ENCODE data around the gene MKRN2. TPM values are rescaled to one million over a fixed set of nuclear protein-coding genes. Genes with fewer than 3 reads are reported as not detected.

MKRN2 gene
- total RNA-seq, 4 donors from 2014 or later = 23.4 to 26.6 (median 24.6) TPM

- Histone ChIP-seq H3K4me1 (no peaks in the 10 kb centered on the region), H3K4me3 (no peak overlapping the region), H3K27me3 (no peaks in the 10 kb centered on the region), H3K36me3 (peaks cover 97% of the 10 kb centered on the region), H3K27ac (no peak overlapping the region), H3K9me3 (no peaks in the 10 kb centered on the region)
- TF ChIP-seq POLR2A (IDR thresholded peaks at IDR 0.05) (no peak), CTCF (IDR thresholded peaks at IDR 0.05) (no peak), POLR2AphosphoS5 (IDR thresholded peaks at IDR 0.05) (no peak), EP300 (IDR thresholded peaks at IDR 0.05) (no peak)
- WGBS = 69% methylated on average over 4 of the region's 7 CpGs
- no peak for DNase-seq (ENCODE audit: low spot score in 2 of 2)
Observed at GRCh38 chr3:12574661-12575060, 17.8 kb downstream of the MKRN2 start.

- DNase-seq (ENCODE audit: low spot score in 2 of 2) = no peak
- TF ChIP-seq POLR2AphosphoS5 (IDR thresholded peaks at IDR 0.05) (no peak), EP300 (IDR thresholded peaks at IDR 0.05) (no peak)
- Histone ChIP-seq H3K9me3 (no peaks in the 10 kb centered on the region), H3K36me3 (peaks cover 96% of the 10 kb centered on the region), H3K27ac (no peak overlapping the region), H3K27me3 (no peaks in the 10 kb centered on the region), H3K4me1 (no peaks in the 10 kb centered on the region), H3K4me3 (no peak overlapping the region)
- WGBS = 92% methylated on average over 5 of the region's 5 CpGs
Observed at GRCh38 chr3:12577379-12577778, 20.5 kb downstream of the MKRN2 start.

GRCh38 chr3:12578742-12579141, 21.9 kb downstream of the MKRN2 start:
- peaks cover 96% of the 10 kb centered on the region for H3K36me3 ChIP-seq
- no peaks in the 10 kb centered on the region for H3K4me1 ChIP-seq
- 82% methylated on average over 2 of the region's 2 CpGs for whole genome bisulfite sequencing
- H3K27ac ChIP-seq = no peak overlapping the region
- no peaks in the 10 kb centered on the region for H3K9me3 ChIP-seq
- no peak for DNase-seq (ENCODE audit: low spot score in 2 of 2)
- H3K4me3 ChIP-seq = no peak overlapping the region
- H3K27me3 ChIP-seq = no peaks in the 10 kb centered on the region
- TF ChIP-seq POLR2AphosphoS5 (IDR thresholded peaks at IDR 0.05) (no peak), POLR2A (IDR thresholded peaks at IDR 0.05) (no peak), EP300 (IDR thresholded peaks at IDR 0.05) (no peak), CTCF (IDR thresholded peaks at IDR 0.05) (no peak)

GRCh38 chr3:12579456-12579855, 22.6 kb downstream of the MKRN2 start:
- H3K36me3 ChIP-seq = peaks cover 96% of the 10 kb centered on the region
- H3K4me3 ChIP-seq = no peak overlapping the region
- WGBS = 88% methylated on average over 3 of the region's 3 CpGs
- no peaks in the 10 kb centered on the region for H3K4me1 ChIP-seq
- H3K27me3 ChIP-seq = no peaks in the 10 kb centered on the region
- TF ChIP-seq EP300 (IDR thresholded peaks at IDR 0.05) (no peak), POLR2A (IDR thresholded peaks at IDR 0.05) (no peak), CTCF (IDR thresholded peaks at IDR 0.05) (no peak), POLR2AphosphoS5 (IDR thresholded peaks at IDR 0.05) (no peak)
- H3K27ac ChIP-seq = no peak overlapping the region
- no peak for DNase-seq (ENCODE audit: low spot score in 2 of 2)
- H3K9me3 ChIP-seq = no peaks in the 10 kb centered on the region

- Histone ChIP-seq H3K27ac (no peak overlapping the region), H3K9me3 (no peaks in the 10 kb centered on the region), H3K4me1 (no peaks in the 10 kb centered on the region), H3K36me3 (peaks cover 96% of the 10 kb centered on the region), H3K27me3 (no peaks in the 10 kb centered on the region), H3K4me3 (no peak overlapping the region)
- WGBS = 61% methylated on average over 3 of the region's 3 CpGs
- TF ChIP-seq POLR2A (IDR thresholded peaks at IDR 0.05) (no peak), CTCF (IDR thresholded peaks at IDR 0.05) (no peak), POLR2AphosphoS5 (IDR thresholded peaks at IDR 0.05) (no peak)
- no peak for DNase-seq (ENCODE audit: low spot score in 2 of 2)
Observed at GRCh38 chr3:12579905-12580304, 23.0 kb downstream of the MKRN2 start.

GRCh38 chr3:12582730-12583129, 25.8 kb downstream of the MKRN2 start:
- TF ChIP-seq EP300 (IDR thresholded peaks at IDR 0.05) (no peak), CTCF (IDR thresholded peaks at IDR 0.05) (no peak), POLR2AphosphoS5 (IDR thresholded peaks at IDR 0.05) (no peak)
- Histone ChIP-seq H3K4me3 (no peak overlapping the region), H3K9me3 (no peaks in the 10 kb centered on the region), H3K4me1 (peaks cover 5% of the 10 kb centered on the region), H3K27me3 (no peaks in the 10 kb centered on the region), H3K36me3 (peaks cover 92% of the 10 kb centered on the region), H3K27ac (no peak overlapping the region)
- 75% methylated on average over 4 of the region's 4 CpGs for WGBS
- no peak for DNase-seq (ENCODE audit: low spot score in 2 of 2)
